ENCODE data around the gene NAGLU. TPM values are rescaled to one million over a fixed set of nuclear protein-coding genes. Genes with fewer than 3 reads are reported as not detected.

NAGLU gene
- total and polyA plus RNA-seq, 2 of the 13 experiments (the other 11 are each of a cell fraction or from before 2014, with no cell fraction given): 28.2 to 40.1 TPM

DNA sequence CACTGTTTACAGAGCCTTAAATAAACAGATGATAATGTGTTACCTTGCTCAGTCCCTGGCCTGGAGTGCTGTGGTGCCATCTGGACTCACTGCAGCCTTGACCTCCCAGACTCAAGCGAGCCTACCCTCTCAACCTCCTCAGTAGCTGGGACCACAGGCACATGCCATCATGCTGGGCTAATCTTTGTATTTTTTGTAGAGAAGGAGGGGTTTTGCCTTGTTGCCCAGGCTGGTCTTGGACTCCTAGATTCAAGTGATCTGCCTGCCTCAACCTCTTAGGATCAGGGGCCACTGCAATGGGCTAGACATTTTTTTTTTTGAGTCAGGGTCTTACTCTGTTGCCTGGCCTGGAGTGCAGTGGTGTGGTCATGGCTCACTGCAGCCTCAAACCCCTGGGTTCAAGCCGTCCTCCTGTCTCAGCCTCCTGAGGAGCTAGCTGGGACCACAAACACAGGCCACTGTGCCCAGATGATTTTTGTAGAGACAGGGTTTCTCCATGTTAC, 5.0 kb upstream of the NAGLU start (continued):
- TF ChIP-seq, protein P1, sequence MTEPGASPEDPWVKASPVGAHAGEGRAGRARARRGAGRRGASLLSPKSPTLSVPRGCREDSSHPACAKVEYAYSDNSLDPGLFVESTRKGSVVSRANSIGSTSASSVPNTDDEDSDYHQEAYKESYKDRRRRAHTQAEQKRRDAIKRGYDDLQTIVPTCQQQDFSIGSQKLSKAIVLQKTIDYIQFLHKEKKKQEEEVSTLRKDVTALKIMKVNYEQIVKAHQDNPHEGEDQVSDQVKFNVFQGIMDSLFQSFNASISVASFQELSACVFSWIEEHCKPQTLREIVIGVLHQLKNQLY (CRISPR knock-in tag; IDR thresholded peaks at IDR 0.05): peak; percentile 86
- TF ChIP-seq, protein P2, sequence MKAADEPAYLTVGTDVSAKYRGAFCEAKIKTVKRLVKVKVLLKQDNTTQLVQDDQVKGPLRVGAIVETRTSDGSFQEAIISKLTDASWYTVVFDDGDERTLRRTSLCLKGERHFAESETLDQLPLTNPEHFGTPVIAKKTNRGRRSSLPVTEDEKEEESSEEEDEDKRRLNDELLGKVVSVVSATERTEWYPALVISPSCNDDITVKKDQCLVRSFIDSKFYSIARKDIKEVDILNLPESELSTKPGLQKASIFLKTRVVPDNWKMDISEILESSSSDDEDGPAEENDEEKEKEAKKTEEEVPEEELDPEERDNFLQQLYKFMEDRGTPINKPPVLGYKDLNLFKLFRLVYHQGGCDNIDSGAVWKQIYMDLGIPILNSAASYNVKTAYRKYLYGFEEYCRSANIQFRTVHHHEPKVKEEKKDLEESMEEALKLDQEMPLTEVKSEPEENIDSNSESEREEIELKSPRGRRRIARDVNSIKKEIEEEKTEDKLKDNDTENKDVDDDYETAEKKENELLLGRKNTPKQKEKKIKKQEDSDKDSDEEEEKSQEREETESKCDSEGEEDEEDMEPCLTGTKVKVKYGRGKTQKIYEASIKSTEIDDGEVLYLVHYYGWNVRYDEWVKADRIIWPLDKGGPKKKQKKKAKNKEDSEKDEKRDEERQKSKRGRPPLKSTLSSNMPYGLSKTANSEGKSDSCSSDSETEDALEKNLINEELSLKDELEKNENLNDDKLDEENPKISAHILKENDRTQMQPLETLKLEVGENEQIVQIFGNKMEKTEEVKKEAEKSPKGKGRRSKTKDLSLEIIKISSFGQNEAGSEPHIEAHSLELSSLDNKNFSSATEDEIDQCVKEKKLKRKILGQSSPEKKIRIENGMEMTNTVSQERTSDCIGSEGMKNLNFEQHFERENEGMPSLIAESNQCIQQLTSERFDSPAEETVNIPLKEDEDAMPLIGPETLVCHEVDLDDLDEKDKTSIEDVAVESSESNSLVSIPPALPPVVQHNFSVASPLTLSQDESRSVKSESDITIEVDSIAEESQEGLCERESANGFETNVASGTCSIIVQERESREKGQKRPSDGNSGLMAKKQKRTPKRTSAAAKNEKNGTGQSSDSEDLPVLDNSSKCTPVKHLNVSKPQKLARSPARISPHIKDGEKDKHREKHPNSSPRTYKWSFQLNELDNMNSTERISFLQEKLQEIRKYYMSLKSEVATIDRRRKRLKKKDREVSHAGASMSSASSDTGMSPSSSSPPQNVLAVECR (CRISPR knock-in tag; IDR thresholded peaks at IDR 0.05; ENCODE audit: borderline replicate concordance): peak; percentile 71; the same call in 1 of the 2 replicates
- TF ChIP-seq FLYWCH1 (CRISPR knock-in tag; IDR thresholded peaks at IDR 0.05): no peak
- TF ChIP-seq, protein P3, sequence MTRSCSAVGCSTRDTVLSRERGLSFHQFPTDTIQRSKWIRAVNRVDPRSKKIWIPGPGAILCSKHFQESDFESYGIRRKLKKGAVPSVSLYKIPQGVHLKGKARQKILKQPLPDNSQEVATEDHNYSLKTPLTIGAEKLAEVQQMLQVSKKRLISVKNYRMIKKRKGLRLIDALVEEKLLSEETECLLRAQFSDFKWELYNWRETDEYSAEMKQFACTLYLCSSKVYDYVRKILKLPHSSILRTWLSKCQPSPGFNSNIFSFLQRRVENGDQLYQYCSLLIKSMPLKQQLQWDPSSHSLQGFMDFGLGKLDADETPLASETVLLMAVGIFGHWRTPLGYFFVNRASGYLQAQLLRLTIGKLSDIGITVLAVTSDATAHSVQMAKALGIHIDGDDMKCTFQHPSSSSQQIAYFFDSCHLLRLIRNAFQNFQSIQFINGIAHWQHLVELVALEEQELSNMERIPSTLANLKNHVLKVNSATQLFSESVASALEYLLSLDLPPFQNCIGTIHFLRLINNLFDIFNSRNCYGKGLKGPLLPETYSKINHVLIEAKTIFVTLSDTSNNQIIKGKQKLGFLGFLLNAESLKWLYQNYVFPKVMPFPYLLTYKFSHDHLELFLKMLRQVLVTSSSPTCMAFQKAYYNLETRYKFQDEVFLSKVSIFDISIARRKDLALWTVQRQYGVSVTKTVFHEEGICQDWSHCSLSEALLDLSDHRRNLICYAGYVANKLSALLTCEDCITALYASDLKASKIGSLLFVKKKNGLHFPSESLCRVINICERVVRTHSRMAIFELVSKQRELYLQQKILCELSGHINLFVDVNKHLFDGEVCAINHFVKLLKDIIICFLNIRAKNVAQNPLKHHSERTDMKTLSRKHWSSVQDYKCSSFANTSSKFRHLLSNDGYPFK (CRISPR knock-in tag; IDR thresholded peaks at IDR 0.05; ENCODE audit: borderline replicate concordance): peak; percentile 57; the same call in 1 of the 2 replicates
- no peak for TF ChIP-seq ZNF253 (CRISPR knock-in tag; IDR thresholded peaks at IDR 0.05; ENCODE audit: borderline replicate concordance)
- TF ChIP-seq, protein P4, sequence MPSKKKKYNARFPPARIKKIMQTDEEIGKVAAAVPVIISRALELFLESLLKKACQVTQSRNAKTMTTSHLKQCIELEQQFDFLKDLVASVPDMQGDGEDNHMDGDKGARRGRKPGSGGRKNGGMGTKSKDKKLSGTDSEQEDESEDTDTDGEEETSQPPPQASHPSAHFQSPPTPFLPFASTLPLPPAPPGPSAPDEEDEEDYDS (CRISPR knock-in tag; IDR thresholded peaks at IDR 0.05): peak; percentile 63; the same call in 1 of the 2 replicates
- TF ChIP-seq, protein P5, sequence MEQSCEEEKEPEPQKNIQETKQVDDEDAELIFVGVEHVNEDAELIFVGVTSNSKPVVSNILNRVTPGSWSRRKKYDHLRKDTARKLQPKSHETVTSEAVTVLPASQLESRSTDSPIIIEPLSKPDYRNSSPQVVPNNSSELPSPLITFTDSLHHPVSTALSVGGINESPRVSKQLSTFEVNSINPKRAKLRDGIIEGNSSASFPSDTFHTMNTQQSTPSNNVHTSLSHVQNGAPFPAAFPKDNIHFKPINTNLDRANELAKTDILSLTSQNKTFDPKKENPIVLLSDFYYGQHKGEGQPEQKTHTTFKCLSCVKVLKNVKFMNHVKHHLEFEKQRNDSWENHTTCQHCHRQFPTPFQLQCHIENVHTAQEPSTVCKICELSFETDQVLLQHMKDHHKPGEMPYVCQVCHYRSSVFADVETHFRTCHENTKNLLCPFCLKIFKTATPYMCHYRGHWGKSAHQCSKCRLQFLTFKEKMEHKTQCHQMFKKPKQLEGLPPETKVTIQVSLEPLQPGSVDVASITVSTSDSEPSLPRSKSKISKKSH (CRISPR knock-in tag; IDR thresholded peaks at IDR 0.05; ENCODE audit: borderline replicate concordance): 0 out of 2 replicates have a peak, but pooled peaks have one; percentile 74
- no peak for TF ChIP-seq MLLT10 (CRISPR knock-in tag; IDR thresholded peaks at IDR 0.05)
- peak; percentile 62; the same call in 1 of the 2 replicates for TF ChIP-seq KDM4B (CRISPR knock-in tag; IDR thresholded peaks at IDR 0.05)
- peak; percentile 59; the same call in 1 of the 2 replicates for TF ChIP-seq TCF7 (IDR thresholded peaks at IDR 0.05; ENCODE audit: low read depth)
- TF ChIP-seq, protein P6, sequence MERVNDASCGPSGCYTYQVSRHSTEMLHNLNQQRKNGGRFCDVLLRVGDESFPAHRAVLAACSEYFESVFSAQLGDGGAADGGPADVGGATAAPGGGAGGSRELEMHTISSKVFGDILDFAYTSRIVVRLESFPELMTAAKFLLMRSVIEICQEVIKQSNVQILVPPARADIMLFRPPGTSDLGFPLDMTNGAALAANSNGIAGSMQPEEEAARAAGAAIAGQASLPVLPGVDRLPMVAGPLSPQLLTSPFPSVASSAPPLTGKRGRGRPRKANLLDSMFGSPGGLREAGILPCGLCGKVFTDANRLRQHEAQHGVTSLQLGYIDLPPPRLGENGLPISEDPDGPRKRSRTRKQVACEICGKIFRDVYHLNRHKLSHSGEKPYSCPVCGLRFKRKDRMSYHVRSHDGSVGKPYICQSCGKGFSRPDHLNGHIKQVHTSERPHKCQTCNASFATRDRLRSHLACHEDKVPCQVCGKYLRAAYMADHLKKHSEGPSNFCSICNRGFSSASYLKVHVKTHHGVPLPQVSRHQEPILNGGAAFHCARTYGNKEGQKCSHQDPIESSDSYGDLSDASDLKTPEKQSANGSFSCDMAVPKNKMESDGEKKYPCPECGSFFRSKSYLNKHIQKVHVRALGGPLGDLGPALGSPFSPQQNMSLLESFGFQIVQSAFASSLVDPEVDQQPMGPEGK (CRISPR knock-in tag; IDR thresholded peaks at IDR 0.05): peak; percentile 96
- TF ChIP-seq, protein P7, sequence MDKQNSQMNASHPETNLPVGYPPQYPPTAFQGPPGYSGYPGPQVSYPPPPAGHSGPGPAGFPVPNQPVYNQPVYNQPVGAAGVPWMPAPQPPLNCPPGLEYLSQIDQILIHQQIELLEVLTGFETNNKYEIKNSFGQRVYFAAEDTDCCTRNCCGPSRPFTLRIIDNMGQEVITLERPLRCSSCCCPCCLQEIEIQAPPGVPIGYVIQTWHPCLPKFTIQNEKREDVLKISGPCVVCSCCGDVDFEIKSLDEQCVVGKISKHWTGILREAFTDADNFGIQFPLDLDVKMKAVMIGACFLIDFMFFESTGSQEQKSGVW (CRISPR knock-in tag; IDR thresholded peaks at IDR 0.05; ENCODE audit: borderline replicate concordance): no peak
- peak; percentile 83 for TF ChIP-seq IRF2 (CRISPR knock-in tag; IDR thresholded peaks at IDR 0.05)
- TF ChIP-seq ZSCAN31 (CRISPR knock-in tag; IDR thresholded peaks at IDR 0.05; ENCODE audit: low read depth): 0 out of 2 replicates have a peak, but pooled peaks have one; percentile 40

All from HepG2 (cell line).